Measurements from ENCODE around the gene TAGAP. TPM values are rescaled to one million over a fixed set of nuclear protein-coding genes. Genes with fewer than 3 reads are reported as not detected.

The TAGAP gene
- polyA plus RNA-seq, 1 donor (not counting 4 experiments of a cell fraction or from before 2014, with no cell fraction given), result 0.08 TPM

GRCh38 chr6:159045801-159046200 is 1.0 kb upstream of the TAGAP start:
- Histone ChIP-seq H3K27ac (ENCODE audit: control insufficient read depth, insufficient read depth, low read length) (no peak overlapping the region), H3K9me1 (ENCODE audit: control insufficient read depth, extremely low read depth, insufficient read depth, low read length) (no peaks in the 10 kb centered on the region), H3K4me2 (ENCODE audit: control insufficient read depth, extremely low read depth, insufficient read depth, low read depth, low read length) (no peak overlapping the region), H3K27me3 (ENCODE audit: control insufficient read depth, extremely low read depth, insufficient read depth, low read length) (no peaks in the 10 kb centered on the region), H3K79me2 (ENCODE audit: control insufficient read depth, insufficient read depth, low read length) (no peaks in the 10 kb centered on the region), H4K20me1 (ENCODE audit: control insufficient read depth, extremely low read depth, insufficient read depth, low read length) (no peaks in the 10 kb centered on the region), H3K36me3 (ENCODE audit: control insufficient read depth in 2 of 2, extremely low read depth in 1 of 2, insufficient read depth in 2 of 2, low read length in 2 of 2) (no peaks in the 10 kb centered on the region), H2AFZ (ENCODE audit: control insufficient read depth, low read length) (no peak overlapping the region), H3K9me3 (ENCODE audit: control insufficient read depth, low read depth, low read length) (no peaks in the 10 kb centered on the region), H3K9ac (ENCODE audit: control insufficient read depth, extremely low read depth, insufficient read depth, low read length) (no peak overlapping the region), H3K4me1 (ENCODE audit: control insufficient read depth, extremely low read depth, insufficient read depth, low read length) (no peaks in the 10 kb centered on the region), H3K4me3 (ENCODE audit: control insufficient read depth in 2 of 3, extremely low read depth in 1 of 3, insufficient read depth in 2 of 3, low read depth in 1 of 3, low read length in 3 of 3) (no peak overlapping the region)
- DNase-seq (ENCODE audit: low read depth, low spot score) (no peak), FAIRE-seq (no peak)
- dilution Hi-C loops (cut with MboI; ENCODE audit: extremely low pct_ligation_motif_present, low sequenced_read_pairs), result no loop called here
- TF ChIP-seq EZH2 (IDR thresholded peaks at IDR 0.05; ENCODE audit: low read length), result no peak
- TF ChIP-seq, protein P1, sequence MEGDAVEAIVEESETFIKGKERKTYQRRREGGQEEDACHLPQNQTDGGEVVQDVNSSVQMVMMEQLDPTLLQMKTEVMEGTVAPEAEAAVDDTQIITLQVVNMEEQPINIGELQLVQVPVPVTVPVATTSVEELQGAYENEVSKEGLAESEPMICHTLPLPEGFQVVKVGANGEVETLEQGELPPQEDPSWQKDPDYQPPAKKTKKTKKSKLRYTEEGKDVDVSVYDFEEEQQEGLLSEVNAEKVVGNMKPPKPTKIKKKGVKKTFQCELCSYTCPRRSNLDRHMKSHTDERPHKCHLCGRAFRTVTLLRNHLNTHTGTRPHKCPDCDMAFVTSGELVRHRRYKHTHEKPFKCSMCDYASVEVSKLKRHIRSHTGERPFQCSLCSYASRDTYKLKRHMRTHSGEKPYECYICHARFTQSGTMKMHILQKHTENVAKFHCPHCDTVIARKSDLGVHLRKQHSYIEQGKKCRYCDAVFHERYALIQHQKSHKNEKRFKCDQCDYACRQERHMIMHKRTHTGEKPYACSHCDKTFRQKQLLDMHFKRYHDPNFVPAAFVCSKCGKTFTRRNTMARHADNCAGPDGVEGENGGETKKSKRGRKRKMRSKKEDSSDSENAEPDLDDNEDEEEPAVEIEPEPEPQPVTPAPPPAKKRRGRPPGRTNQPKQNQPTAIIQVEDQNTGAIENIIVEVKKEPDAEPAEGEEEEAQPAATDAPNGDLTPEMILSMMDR (optimal IDR thresholded peaks at IDR 0.05 in 1 of 3, IDR thresholded peaks at IDR 0.05 in 1 of 3, conservative IDR thresholded peaks at IDR 0.05 in 1 of 3; ENCODE audit: extremely low read depth in 1 of 3, insufficient read depth in 2 of 3, low read length in 3 of 3), result no peak

DNA sequence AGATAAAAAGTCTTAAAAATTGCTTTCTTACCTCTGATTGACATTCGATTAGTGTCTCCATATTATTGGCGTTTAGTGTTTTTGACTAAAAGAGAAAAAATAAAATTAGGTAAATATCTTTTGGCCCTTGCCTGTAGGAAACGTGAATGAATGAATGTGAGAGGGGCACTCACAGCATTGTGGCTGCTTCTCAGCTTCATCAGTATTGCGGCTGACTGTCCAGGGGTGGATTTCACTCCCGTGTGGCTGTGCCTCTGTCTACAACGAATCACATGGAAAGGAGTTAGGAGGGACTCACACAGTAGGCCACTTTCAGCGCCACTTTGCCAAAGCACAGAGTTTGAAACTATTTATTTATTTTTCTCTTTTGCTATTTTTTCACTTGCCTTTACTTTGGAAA is 844 bp downstream of the TAGAP start:
- DNase-seq (ENCODE audit: low read depth, low spot score) (no peak), FAIRE-seq (no peak)
- Histone ChIP-seq H2AFZ (ENCODE audit: control insufficient read depth, low read length) (no peak overlapping the region), H3K27ac (ENCODE audit: control insufficient read depth, insufficient read depth, low read length) (no peak overlapping the region), H3K9me3 (ENCODE audit: control insufficient read depth, low read depth, low read length) (no peaks in the 10 kb centered on the region), H3K79me2 (ENCODE audit: control insufficient read depth, insufficient read depth, low read length) (no peaks in the 10 kb centered on the region), H3K4me3 (ENCODE audit: control insufficient read depth in 2 of 3, extremely low read depth in 1 of 3, insufficient read depth in 2 of 3, low read depth in 1 of 3, low read length in 3 of 3) (no peak overlapping the region), H4K20me1 (ENCODE audit: control insufficient read depth, extremely low read depth, insufficient read depth, low read length) (no peaks in the 10 kb centered on the region), H3K9ac (ENCODE audit: control insufficient read depth, extremely low read depth, insufficient read depth, low read length) (no peak overlapping the region), H3K4me1 (ENCODE audit: control insufficient read depth, extremely low read depth, insufficient read depth, low read length) (peaks cover 15% of the 10 kb centered on the region), H3K9me1 (ENCODE audit: control insufficient read depth, extremely low read depth, insufficient read depth, low read length) (no peaks in the 10 kb centered on the region), H3K4me2 (ENCODE audit: control insufficient read depth, extremely low read depth, insufficient read depth, low read depth, low read length) (no peak overlapping the region), H3K27me3 (ENCODE audit: control insufficient read depth, extremely low read depth, insufficient read depth, low read length) (no peaks in the 10 kb centered on the region), H3K36me3 (ENCODE audit: control insufficient read depth in 2 of 2, extremely low read depth in 1 of 2, insufficient read depth in 2 of 2, low read length in 2 of 2) (no peaks in the 10 kb centered on the region)
- TF ChIP-seq EZH2 (IDR thresholded peaks at IDR 0.05; ENCODE audit: low read length), result no peak
- TF ChIP-seq, protein P1 (optimal IDR thresholded peaks at IDR 0.05 in 1 of 3, IDR thresholded peaks at IDR 0.05 in 1 of 3, conservative IDR thresholded peaks at IDR 0.05 in 1 of 3; ENCODE audit: extremely low read depth in 1 of 3, insufficient read depth in 2 of 3, low read length in 3 of 3), result no peak
- dilution Hi-C loops (cut with MboI; ENCODE audit: extremely low pct_ligation_motif_present, low sequenced_read_pairs), result no loop called here

All from keratinocyte (primary cell).